C4-2B (cell line): Measurements from ENCODE around the gene NSMF.

Experiments used
- ZFX ChIP-seq: fragments of 450-650 bp; IDR thresholded peaks from 2 replicates; pipeline ENCODE4 v1.6.1; 2017
- TF ChIP-seq, protein P1 (sequence below): fragments of 450-650 bp; conservative IDR thresholded peaks from 2 replicates; pipeline ENCODE4 v1.5.1; 2017; ENCODE audit warnings: mild to moderate bottlenecking

DNA sequence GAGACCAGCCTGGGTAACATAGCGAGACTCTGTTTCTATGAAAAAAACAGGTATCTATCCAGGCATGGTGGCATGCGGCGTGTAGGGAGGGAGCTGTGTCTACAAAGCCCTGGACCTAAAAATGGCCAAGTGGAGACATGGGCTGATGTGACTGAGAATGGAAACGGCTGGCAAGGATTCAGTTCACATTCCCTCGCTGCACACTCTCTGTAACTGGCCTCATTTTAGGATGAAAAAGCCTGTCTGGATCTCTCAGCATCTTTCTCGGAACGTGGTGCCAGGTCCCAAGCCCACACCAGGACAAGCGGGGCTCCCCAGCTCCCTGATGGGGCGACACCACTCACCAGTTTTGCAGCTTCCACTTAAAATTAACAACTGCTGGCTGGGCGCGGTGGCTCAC lies 49.6 kb downstream of the NSMF start:
- TF ChIP-seq, protein P1, sequence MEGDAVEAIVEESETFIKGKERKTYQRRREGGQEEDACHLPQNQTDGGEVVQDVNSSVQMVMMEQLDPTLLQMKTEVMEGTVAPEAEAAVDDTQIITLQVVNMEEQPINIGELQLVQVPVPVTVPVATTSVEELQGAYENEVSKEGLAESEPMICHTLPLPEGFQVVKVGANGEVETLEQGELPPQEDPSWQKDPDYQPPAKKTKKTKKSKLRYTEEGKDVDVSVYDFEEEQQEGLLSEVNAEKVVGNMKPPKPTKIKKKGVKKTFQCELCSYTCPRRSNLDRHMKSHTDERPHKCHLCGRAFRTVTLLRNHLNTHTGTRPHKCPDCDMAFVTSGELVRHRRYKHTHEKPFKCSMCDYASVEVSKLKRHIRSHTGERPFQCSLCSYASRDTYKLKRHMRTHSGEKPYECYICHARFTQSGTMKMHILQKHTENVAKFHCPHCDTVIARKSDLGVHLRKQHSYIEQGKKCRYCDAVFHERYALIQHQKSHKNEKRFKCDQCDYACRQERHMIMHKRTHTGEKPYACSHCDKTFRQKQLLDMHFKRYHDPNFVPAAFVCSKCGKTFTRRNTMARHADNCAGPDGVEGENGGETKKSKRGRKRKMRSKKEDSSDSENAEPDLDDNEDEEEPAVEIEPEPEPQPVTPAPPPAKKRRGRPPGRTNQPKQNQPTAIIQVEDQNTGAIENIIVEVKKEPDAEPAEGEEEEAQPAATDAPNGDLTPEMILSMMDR: no peak
- TF ChIP-seq ZFX: no peak
